T-helper 2 cell treated with Interferon-gamma antibody and Interleukin-4, amounts not matched to agents 5 μg/mL and 100 μg/mL, for 36 hours (primary cell): ENCODE measurements around the gene PMM2.

Experiments used
- DNase-seq: peaks from one replicate; pipeline ENCODE4 v3.0.0; 2021; ENCODE audit warnings: low spot score
- H3K27ac Mint-ChIP-seq: one replicate; pipeline ENCODE4 v1.8.0; 2021; ENCODE audit warnings: mild to moderate bottlenecking, mixed read lengths
- H3K27me3 Mint-ChIP-seq: one replicate; pipeline ENCODE4 v1.8.0; 2021; ENCODE audit warnings: low read depth, mixed read lengths
- H3K36me3 Mint-ChIP-seq: one replicate; pipeline ENCODE4 v1.8.0; 2021; ENCODE audit warnings: low read depth, mixed read lengths
- H3K4me1 Mint-ChIP-seq: one replicate; pipeline ENCODE4 v1.8.0; 2021; ENCODE audit warnings: low read depth, mixed read lengths
- H3K4me3 Mint-ChIP-seq: one replicate; pipeline ENCODE4 v1.8.0; 2022; ENCODE audit warnings: mild to moderate bottlenecking, moderate library complexity, mixed read lengths
- H3K9me3 Mint-ChIP-seq: one replicate; pipeline ENCODE4 v1.8.0; 2021; ENCODE audit warnings: mixed read lengths

PMM2 gene

DNA sequence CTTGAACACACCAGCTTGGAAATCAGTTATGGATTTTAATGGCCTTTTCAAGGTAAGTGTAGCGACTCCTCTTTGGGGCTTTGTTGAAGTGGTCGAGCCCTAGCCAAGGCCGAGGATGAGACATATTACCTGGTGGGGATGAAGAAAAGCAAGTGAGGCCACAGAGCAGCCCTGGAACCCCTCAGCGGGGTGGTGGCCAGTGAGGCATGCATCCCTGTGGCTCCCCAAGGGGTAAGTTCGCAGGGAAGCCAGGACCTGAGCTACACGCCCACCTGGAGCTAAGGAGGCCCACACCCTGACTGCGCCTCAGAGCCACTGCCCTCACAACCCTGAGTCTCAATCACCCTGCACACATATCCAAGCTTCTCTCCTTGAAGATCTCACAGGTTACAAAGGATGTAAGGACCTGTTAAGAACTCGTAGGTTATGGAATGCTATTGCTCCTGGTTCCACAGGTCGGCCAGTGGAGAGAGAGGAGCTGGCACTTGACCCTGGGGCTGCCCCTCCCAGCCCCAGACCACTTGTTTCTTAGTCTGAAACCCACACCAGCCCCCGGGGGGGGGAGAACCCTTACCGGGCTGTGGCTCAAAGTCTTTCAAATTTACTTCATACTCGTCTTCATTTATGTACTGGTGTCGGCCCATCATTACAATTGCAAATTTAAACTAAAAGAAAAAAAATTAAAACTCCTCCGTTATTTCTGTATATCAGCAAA is 96.5 kb downstream of the PMM2 start:
- H3K27ac Mint-ChIP-seq, result no peak overlapping the region
- H3K27me3 Mint-ChIP-seq, result no peaks in the 10 kb centered on the region
- H3K9me3 Mint-ChIP-seq, result no peaks in the 10 kb centered on the region
- no peak for DNase-seq
- peaks cover 66% of the 10 kb centered on the region for H3K36me3 Mint-ChIP-seq
- no peaks in the 10 kb centered on the region for H3K4me1 Mint-ChIP-seq
- no peak overlapping the region for H3K4me3 Mint-ChIP-seq

DNA sequence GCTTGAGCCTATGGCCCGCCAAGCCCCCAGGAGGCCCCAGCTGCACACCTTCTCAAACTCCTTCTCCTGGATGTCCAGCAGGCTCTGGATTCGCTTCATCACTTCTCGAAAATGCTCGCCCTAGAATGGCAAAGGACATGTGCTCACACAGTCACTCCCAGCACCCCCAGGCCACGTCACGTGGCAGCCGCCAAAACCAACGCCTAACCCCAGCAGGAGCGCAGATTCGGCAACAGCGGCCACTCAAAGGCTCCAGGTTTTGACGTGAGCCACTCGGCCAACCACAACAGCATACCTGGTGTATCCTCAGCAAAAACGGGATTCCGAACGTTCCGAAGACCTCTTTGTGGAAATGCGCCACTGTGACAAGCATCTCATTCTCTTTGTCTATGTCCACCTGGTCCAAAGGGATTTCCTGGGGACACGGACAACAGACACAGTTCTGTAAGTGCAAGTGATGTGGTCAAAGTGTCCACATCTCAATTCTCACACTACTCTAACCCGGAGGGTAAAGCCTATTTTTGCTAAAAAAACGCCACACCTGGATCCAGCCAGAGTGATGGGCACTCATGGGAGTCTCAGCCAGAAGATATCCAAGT is 97.2 kb downstream of the PMM2 start:
- Mint-ChIP-seq H3K27me3 (no peaks in the 10 kb centered on the region), H3K9me3 (no peaks in the 10 kb centered on the region), H3K4me3 (no peak overlapping the region), H3K4me1 (no peaks in the 10 kb centered on the region), H3K27ac (no peak overlapping the region), H3K36me3 (peaks cover 73% of the 10 kb centered on the region)
- DNase-seq, result no peak

DNA sequence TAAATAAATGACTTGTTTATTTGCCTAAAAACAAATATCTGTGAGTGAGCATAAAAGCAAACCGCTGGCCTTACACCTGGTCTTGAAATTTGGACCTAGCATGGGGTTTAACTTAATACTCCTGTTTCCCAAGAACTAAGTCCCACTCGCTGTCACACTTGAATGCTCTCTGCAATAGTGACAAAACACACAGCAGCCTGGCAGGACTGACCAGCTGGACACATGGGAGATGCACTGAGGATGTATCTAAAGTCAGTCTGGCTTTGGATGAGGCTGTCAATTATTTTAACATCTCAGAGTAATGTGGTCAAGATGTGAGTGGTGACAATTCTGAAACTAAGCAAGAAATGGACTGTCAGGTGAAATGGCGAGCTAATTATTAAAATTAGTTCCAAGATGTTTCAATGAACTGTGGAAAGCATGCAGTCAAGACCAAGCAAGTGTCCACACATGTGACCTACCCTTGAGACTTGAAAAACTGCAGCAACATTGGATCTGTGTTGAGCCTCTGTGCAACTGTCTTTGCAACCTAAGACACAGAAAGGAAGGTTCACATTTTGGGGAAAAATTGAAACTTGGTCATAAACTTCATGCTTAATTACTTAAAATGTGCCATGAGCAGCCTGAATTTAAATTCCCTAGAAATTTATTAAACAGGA is 101.2 kb downstream of the PMM2 start:
- H3K27ac Mint-ChIP-seq, result no peak overlapping the region
- no peaks in the 10 kb centered on the region for H3K4me1 Mint-ChIP-seq
- no peaks in the 10 kb centered on the region for H3K9me3 Mint-ChIP-seq
- DNase-seq, result no peak
- H3K4me3 Mint-ChIP-seq, result no peak overlapping the region
- peaks cover 78% of the 10 kb centered on the region for H3K36me3 Mint-ChIP-seq
- H3K27me3 Mint-ChIP-seq, result no peaks in the 10 kb centered on the region
